K562 (cell line): ENCODE data around the gene CMTM4. TPM values are rescaled to one million over a fixed set of nuclear protein-coding genes. Genes with fewer than 3 reads are reported as not detected.

Experiments
- ATF6 ChIP-seq: sonication (generic); formaldehyde crosslinking; IDR thresholded peaks from 2 replicates; pipeline ENCODE4 v1.4.0; 2020; ENCODE audit warnings: mild to moderate bottlenecking, missing genetic modification reagents
- CBX3 ChIP-seq, 2 experiments: IDR thresholded peaks; 1 replicate in 1 of 2; 2 replicates in 1 of 2; pipeline ENCODE4 v1.6.1; 2012; ENCODE audit warnings: inconsistent platforms in 2 of 2, low read length in 2 of 2, borderline replicate concordance in 1 of 2, control low read depth in 1 of 2
- CTBP1 ChIP-seq: fragments of 450-650 bp; IDR thresholded peaks from 2 replicates; pipeline ENCODE4 v1.6.1; 2016; ENCODE audit warnings: borderline replicate concordance
- ELK3 ChIP-seq: fragments of 450-650 bp; formaldehyde crosslinking; IDR thresholded peaks from 2 replicates; pipeline ENCODE4 v1.4.0; 2020; ENCODE audit warnings: mild to moderate bottlenecking
- FOXK1 ChIP-seq: sonication (generic); formaldehyde crosslinking; IDR thresholded peaks from 2 replicates; pipeline ENCODE4 v1.8.0; 2022; ENCODE audit warnings: missing genetic modification reagents, mild to moderate bottlenecking, borderline replicate concordance
- GABPB1 ChIP-seq: sonication (generic); formaldehyde crosslinking; IDR thresholded peaks from 2 replicates; pipeline ENCODE4 v1.8.0; 2022; ENCODE audit warnings: mild to moderate bottlenecking, missing genetic modification reagents
- KDM1A ChIP-seq, 2 experiments: fragments of 450-650 bp; IDR thresholded peaks; 2 replicates each; pipeline ENCODE4 v1.6.1; 2016; ENCODE audit warnings: mild to moderate bottlenecking in 2 of 2
- NCOA6 ChIP-seq: fragments of 450-650 bp; IDR thresholded peaks from 2 replicates; pipeline ENCODE4 v1.6.1; 2017; ENCODE audit warnings: mild to moderate bottlenecking
- NONO ChIP-seq, 2 experiments: fragments of 200-400 bp in 1 of 2; fragments of 450-650 bp in 1 of 2; formaldehyde crosslinking in 1 of 2; IDR thresholded peaks; 2 replicates each; pipeline ENCODE4 v1.6.1; 2017; ENCODE audit warnings: low read depth in 2 of 2, mild to moderate bottlenecking in 2 of 2, moderate library complexity in 2 of 2, low read length in 1 of 2
- PKNOX1 ChIP-seq: fragments of 450-650 bp; IDR thresholded peaks from 2 replicates; pipeline ENCODE4 v1.6.1; 2016
- POLR2A ChIP-seq: fragments of 450-650 bp; conservative IDR thresholded peaks from 2 replicates; pipeline ENCODE4 v1.6.1; 2016
- POLR2B ChIP-seq: fragments of 450-650 bp; IDR thresholded peaks from 2 replicates; pipeline ENCODE4 v1.6.1; 2018; ENCODE audit warnings: low read depth; ENCODE audit not compliant: partially characterized antibody
- RB1 ChIP-seq: fragments of 450-650 bp; IDR thresholded peaks from 2 replicates; pipeline ENCODE4 v1.6.1; 2017; ENCODE audit warnings: low read depth, mild to moderate bottlenecking
- REST ChIP-seq, 2 experiments: fragments of 450-650 bp; formaldehyde crosslinking in 1 of 2; IDR thresholded peaks; 2 replicates each; pipeline versions ENCODE4 v1.4.0 to v1.6.1; 2014 to 2020; ENCODE audit warnings: mild to moderate bottlenecking in 2 of 2, borderline replicate concordance in 1 of 2, low read depth in 1 of 2
- RHOXF2B ChIP-seq: fragments of 250-450 bp; sonication (Bioruptor Pico); conservative IDR thresholded peaks from 2 replicates; pipeline ENCODE4 v1.5.1; 2021
- SOX6 ChIP-seq: fragments of 450-650 bp; IDR thresholded peaks from 2 replicates; pipeline ENCODE4 v1.6.1; 2014; ENCODE audit warnings: mild to moderate bottlenecking
- ZNF184 ChIP-seq: sonication (generic); formaldehyde crosslinking; IDR thresholded peaks from 2 replicates; pipeline ENCODE4 v1.5.0; 2020; ENCODE audit warnings: missing genetic modification reagents
- polyA plus RNA-seq, 8 experiments: library from polyadenylated mRNA; depleted of rRNA in 4 of 8; stranded (reverse) in 5 of 8; unstranded in 3 of 8; fragments of >200 nt; fragmentation: Nextera tagmentation in 2 of 8; fragmentation: Illumina TruSeq in 1 of 8; extraction: Ambion mirVana in 2 of 8; extraction: Trizol in 1 of 8; gene quantifications; 2 replicates each; pipeline versions ENCODE4 v1.2.1 to v1.2.3, GENCODE V29; 2011 to 2014; ENCODE audit warnings: inconsistent platforms in 1 of 8, missing spikeins in 1 of 8
- total RNA-seq, 7 experiments: library from RNA; depleted of rRNA in 6 of 7; stranded (reverse); fragments of >200 nt in 6 of 7; fragmentation: Illumina TruSeq in 2 of 7; extraction: Trizol in 2 of 7; gene quantifications; 2 replicates each; pipeline versions ENCODE4 v1.2.1 to v1.2.3, GENCODE V29; 2011 to 2021; ENCODE audit warnings: low replicate concordance in 1 of 7

CMTM4 gene
- total and polyA plus RNA-seq, 9 of the 15 experiments (the other 6 are each of a cell fraction or from before 2014, with no cell fraction given) = 2.0 to 21.3 (median 12.5) TPM

GRCh38 chr16:66717112-66717675, 20.7 kb upstream of the CMTM4 start (continued):
- TF ChIP-seq REST (IDR thresholded peaks at IDR 0.05; ENCODE audit: borderline replicate concordance) = peak; percentile 33; the same call in 1 of the 2 replicates
- TF ChIP-seq REST (CRISPR knock-in tag; IDR thresholded peaks at IDR 0.05; ENCODE audit: low read depth) = no peak
- TF ChIP-seq CBX3 (IDR thresholded peaks at IDR 0.05; ENCODE audit: borderline replicate concordance in 1 of 2, low read length in 2 of 2) = peak in 1 of 2 experiments; percentile 72; a peak in 1 of 3 replicates
- TF ChIP-seq ATF6 (CRISPR knock-in tag) = no peak
- TF ChIP-seq RHOXF2B (CRISPR knock-in tag) = no peak
- TF ChIP-seq ZNF184 (CRISPR knock-in tag) = no peak
- peak; percentile 61 for TF ChIP-seq POLR2A
- TF ChIP-seq KDM1A (IDR thresholded peaks at IDR 0.05) = 0 out of 4 replicates have a peak, but pooled peaks of 1 of the 2 experiments have one; percentile 30
- peak; percentile 57; the same call in 1 of the 2 replicates for TF ChIP-seq CTBP1
- no peak for TF ChIP-seq GABPB1 (CRISPR knock-in tag)
- no peak for TF ChIP-seq NONO (IDR thresholded peaks at IDR 0.05; ENCODE audit: low read depth in 2 of 2, low read length in 1 of 2)
- TF ChIP-seq PKNOX1 = peak; percentile 41; the same call in 1 of the 2 replicates
- TF ChIP-seq NCOA6 = no peak
- peak; percentile 57; the same call in 1 of the 2 replicates for TF ChIP-seq RB1
- no peak for TF ChIP-seq ELK3
- TF ChIP-seq POLR2B = peak; percentile 30
- no peak for TF ChIP-seq SOX6
- TF ChIP-seq FOXK1 (CRISPR knock-in tag) = no peak
